DND-41 (cell line): ENCODE results near the gene C4BPA.

Experiments
- ATAC-seq: fragments of 200-7000 bp; cut with Tn5 transposase; 3 replicates; pipeline ENCODE4 v1.9.1; 2021; ENCODE audit warnings: low read depth; ENCODE audit not compliant: insufficient read depth
- DNase-seq: peaks from one replicate; pipeline ENCODE4 v3.0.0-alpha.2; 2020
- H2AFZ ChIP-seq: 2 replicates; pipeline ENCODE4 v1.6.0; 2012; ENCODE audit warnings: low read depth, low read length
- H3K27ac ChIP-seq: 2 replicates; pipeline ENCODE4 v1.5.1; 2012; ENCODE audit warnings: low read length, inconsistent platforms
- H3K27me3 ChIP-seq: fragments of 200-600 bp; sonication (generic); 2 replicates; pipeline ENCODE4 v1.6.0; 2012; ENCODE audit warnings: low read length, mild to moderate bottlenecking, inconsistent platforms; ENCODE audit not compliant: insufficient read depth, poor library complexity
- H3K36me3 ChIP-seq: 2 replicates; pipeline ENCODE4 v1.5.1; 2012; ENCODE audit warnings: low read length, inconsistent platforms; ENCODE audit not compliant: insufficient read depth
- H3K4me1 ChIP-seq: 2 replicates; pipeline ENCODE4 v1.5.1; 2012; ENCODE audit warnings: mild to moderate bottlenecking, low read length; ENCODE audit not compliant: insufficient read depth
- H3K4me2 ChIP-seq: 2 replicates; pipeline ENCODE4 v1.6.0; 2012; ENCODE audit warnings: mild to moderate bottlenecking, moderate library complexity, low read length, inconsistent platforms; ENCODE audit not compliant: insufficient read depth
- H3K4me3 ChIP-seq, 2 experiments: fragments of 200-600 bp in 1 of 2; shearing (Covaris generic) in 1 of 2; 2 replicates each; pipeline ENCODE4 v1.5.1; 2012 to 2016; ENCODE audit warnings: inconsistent platforms in 2 of 2, low read length in 2 of 2, mild to moderate bottlenecking in 2 of 2, low read depth in 1 of 2, moderate library complexity in 1 of 2
- H3K79me2 ChIP-seq: 2 replicates; pipeline ENCODE4 v1.6.0; 2012; ENCODE audit warnings: low read length, inconsistent platforms; ENCODE audit not compliant: insufficient read depth
- H3K9ac ChIP-seq: 2 replicates; pipeline ENCODE4 v1.6.0; 2012; ENCODE audit warnings: low read depth, mild to moderate bottlenecking, inconsistent platforms, low read length, moderate library complexity
- H3K9me3 ChIP-seq: 2 replicates; pipeline ENCODE4 v1.5.1; 2012; ENCODE audit warnings: low read length, moderate library complexity, mild to moderate bottlenecking, inconsistent platforms; ENCODE audit not compliant: insufficient read depth, severe bottlenecking
- H4K20me1 ChIP-seq: 2 replicates; pipeline ENCODE4 v1.6.0; 2012; ENCODE audit warnings: low read length; ENCODE audit not compliant: insufficient read depth
- CTCF ChIP-seq: IDR thresholded peaks from 2 replicates; pipeline ENCODE4 v1.5.1; 2012; ENCODE audit warnings: borderline replicate concordance, low read length, moderate library complexity, mild to moderate bottlenecking; ENCODE audit not compliant: poor library complexity, severe bottlenecking; ENCODE audit errors: extremely low read depth
- EZH2 ChIP-seq: IDR thresholded peaks from 3 replicates; pipeline ENCODE4 v1.6.1; 2012; ENCODE audit warnings: borderline replicate concordance, low read depth, mild to moderate bottlenecking, moderate library complexity, low read length, inconsistent platforms; ENCODE audit not compliant: severe bottlenecking

C4BPA gene

GRCh38 chr1:207079706-207080241 is 24.3 kb upstream of the C4BPA start:
- Histone ChIP-seq H3K9ac (no peak overlapping the region), H3K9me3 (no peaks in the 10 kb centered on the region), H3K4me2 (no peak overlapping the region), H3K79me2 (no peaks in the 10 kb centered on the region), H4K20me1 (no peaks in the 10 kb centered on the region), H3K4me1 (peaks cover 26% of the 10 kb centered on the region), H3K27ac (no peak overlapping the region), H2AFZ (no peak overlapping the region), H3K36me3 (no peaks in the 10 kb centered on the region), H3K27me3 (peaks cover under 1% of the 10 kb centered on the region), H3K4me3 (no peak overlapping the region)
- TF ChIP-seq EZH2 (no peak), CTCF (no peak)
- DNase-seq (no peak), ATAC-seq (no peak)

- no peak for DNase-seq
- TF ChIP-seq CTCF: no peak
- TF ChIP-seq EZH2: no peak
- H3K27ac ChIP-seq: no peak overlapping the region
These were observed 22.9 kb upstream of the C4BPA start for GRCh38 chr1:207081088-207081487.

GRCh38 chr1:207081806-207082205 is 22.2 kb upstream of the C4BPA start:
- Histone ChIP-seq H3K79me2 (no peaks in the 10 kb centered on the region), H3K27me3 (no peaks in the 10 kb centered on the region), H3K27ac (no peak overlapping the region), H3K4me3 (no peak overlapping the region), H3K9me3 (no peaks in the 10 kb centered on the region), H2AFZ (no peak overlapping the region), H3K4me1 (peaks cover 42% of the 10 kb centered on the region), H3K9ac (no peak overlapping the region), H3K4me2 (no peak overlapping the region), H4K20me1 (no peaks in the 10 kb centered on the region), H3K36me3 (no peaks in the 10 kb centered on the region)
- no peak for TF ChIP-seq EZH2
- no peak for TF ChIP-seq CTCF
- ATAC-seq: no peak
- no peak for DNase-seq

More at GRCh38 chr1:207081088-207081487, 22.9 kb upstream of the C4BPA start:
- Histone ChIP-seq H2AFZ (no peak overlapping the region), H3K36me3 (no peaks in the 10 kb centered on the region), H3K4me1 (peaks cover 39% of the 10 kb centered on the region), H3K9me3 (no peaks in the 10 kb centered on the region), H3K27me3 (no peaks in the 10 kb centered on the region), H3K4me3 (no peak overlapping the region), H3K4me2 (no peak overlapping the region), H3K9ac (no peak overlapping the region), H4K20me1 (no peaks in the 10 kb centered on the region), H3K79me2 (no peaks in the 10 kb centered on the region)
- ATAC-seq: no peak
